Fibroblast of gingiva (primary cell): ENCODE results near the gene CT45A9.
"Not testable (repeated sequence)": the region's sequence is repeated elsewhere in the genome, so short reads cannot be mapped to it uniquely, and the experiment has no call there.

Experiments used
- DNase-seq: peaks from one replicate; pipeline ENCODE4 v3.0.0-alpha.2; 2011; ENCODE audit warnings: low read depth

Gene CT45A9

GRCh38 chrX:135871712-135872111, at the start of gene CT45A9:
CT45A9 (minus strand) TSS chrX:135871812; CDS start chrX:135868061, 3,751 bp downstream.
- DNase-seq: not testable (repeated sequence)

- DNase-seq: not testable (repeated sequence)
Observed at GRCh38 chrX:135920516-135920915, 48.9 kb upstream of the CT45A9 start.

- no peak for DNase-seq
Observed at GRCh38 chrX:135914404-135914803, 42.8 kb upstream of the CT45A9 start.

GRCh38 chrX:135910251-135910650, 38.6 kb upstream of the CT45A9 start:
- DNase-seq: no peak

GRCh38 chrX:135893294-135893817, 21.7 kb upstream of the CT45A9 start, which contains the start of the genes CT45A10 and SAGE1:
CT45A10 (minus strand) TSS chrX:135893444; CDS start chrX:135885344, 8,100 bp downstream.
SAGE1 (plus strand) TSS chrX:135893716; CDS start chrX:135896243, 2,527 bp downstream.
- DNase-seq: no peak

- DNase-seq: no peak
Observed at GRCh38 chrX:135892781-135893180, 21.2 kb upstream of the CT45A9 start.

- DNase-seq: no peak
Observed at GRCh38 chrX:135890087-135890585, 18.5 kb upstream of the CT45A9 start.

GRCh38 chrX:135888976-135889375, 17.4 kb upstream of the CT45A9 start:
- DNase-seq: not testable (repeated sequence)

- DNase-seq: not testable (repeated sequence)
Observed at GRCh38 chrX:135888230-135888629, 16.6 kb upstream of the CT45A9 start.

GRCh38 chrX:135882741-135883140, 11.1 kb upstream of the CT45A9 start:
- not testable (repeated sequence) for DNase-seq

GRCh38 chrX:135854438-135854837, 17.2 kb downstream of the CT45A9 start, which contains the start of gene CT45A8:
CT45A8 (minus strand) TSS chrX:135854538; CDS start chrX:135850783, 3,755 bp downstream.
- not testable (repeated sequence) for DNase-seq

- not testable (repeated sequence) for DNase-seq
Observed at GRCh38 chrX:135837180-135837579, 34.4 kb downstream of the CT45A9 start, which contains the start of gene CT45A7. CT45A7 (minus strand) TSS chrX:135837280; CDS start chrX:135833533, 3,747 bp downstream.

GRCh38 chrX:135819912-135820311, 51.7 kb downstream of the CT45A9 start, which contains the start of gene CT45A2:
CT45A2 (minus strand) TSS chrX:135820012; CDS start chrX:135816265, 3,747 bp downstream.
- not testable (repeated sequence) for DNase-seq
